Liver (tissue), 9 donors: ENCODE measurements around the gene PGGHG. TPM values are rescaled to one million over a fixed set of nuclear protein-coding genes. Genes with fewer than 3 reads are reported as not detected.

Experiments used
- DNase-seq: peaks from one replicate; pipeline ENCODE4 v3.0.0-alpha.2; 2017; ENCODE audit warnings: low spot score
- H3K27ac ChIP-seq, 2 donors: one replicate each; pipeline ENCODE4 v1.7.0; 2013; ENCODE audit warnings: inconsistent platforms in 2 of 2, low read length in 2 of 2, control low read depth in 1 of 2, low read depth in 1 of 2, mild to moderate bottlenecking in 1 of 2
- H3K27me3 ChIP-seq, 4 donors: one replicate each; pipeline versions ENCODE4 v1.6.1 to v1.7.0; 2013; ENCODE audit warnings: low read length in 3 of 4, inconsistent platforms in 1 of 4, mild to moderate bottlenecking in 1 of 4, moderate library complexity in 1 of 4; ENCODE audit not compliant: control insufficient read depth in 4 of 4, insufficient read depth in 4 of 4
- H3K36me3 ChIP-seq, 4 donors: one replicate each; pipeline versions ENCODE4 v1.6.1 to v1.7.0; 2013; ENCODE audit warnings: low read length in 3 of 4, mild to moderate bottlenecking in 3 of 4, low read depth in 1 of 4, moderate library complexity in 1 of 4; ENCODE audit not compliant: control insufficient read depth in 4 of 4, insufficient read depth in 3 of 4
- H3K4me1 ChIP-seq, 4 donors: one replicate each; pipeline versions ENCODE4 v1.6.1 to v1.7.0; 2013; ENCODE audit warnings: low read length in 3 of 4, mild to moderate bottlenecking in 3 of 4, moderate library complexity in 1 of 4; ENCODE audit not compliant: control insufficient read depth in 4 of 4, insufficient read depth in 4 of 4
- H3K4me3 ChIP-seq, 3 donors: one replicate each; pipeline versions ENCODE4 v1.6.1 to v1.7.0; 2013; ENCODE audit warnings: low read length in 3 of 3, control low read depth in 1 of 3, low read depth in 1 of 3, mild to moderate bottlenecking in 1 of 3
- H3K9ac ChIP-seq, 2 donors: one replicate each; pipeline ENCODE4 v1.7.0; 2013; ENCODE audit warnings: low read length in 2 of 2, mild to moderate bottlenecking in 2 of 2, moderate library complexity in 2 of 2, control low read depth in 1 of 2, low read depth in 1 of 2
- H3K9me3 ChIP-seq, 4 donors: one replicate each; pipeline versions ENCODE4 v1.6.1 to v1.7.0; 2013; ENCODE audit warnings: low read length in 3 of 4; ENCODE audit not compliant: control insufficient read depth in 4 of 4
- EGR1 ChIP-seq, 2 donors: IDR thresholded peaks; 2 replicates each; pipeline ENCODE4 v1.6.1; 2016 to 2018; ENCODE audit warnings: antibody characterized with exemption in 2 of 2, low read depth in 2 of 2
- FOXA1 ChIP-seq: IDR thresholded peaks from 2 replicates; pipeline ENCODE4 v1.6.1; 2016; ENCODE audit warnings: antibody characterized with exemption
- FOXA2 ChIP-seq: IDR thresholded peaks from 2 replicates; pipeline ENCODE4 v1.6.1; 2016; ENCODE audit warnings: antibody characterized with exemption
- GABPA ChIP-seq, 2 donors: IDR thresholded peaks in 1 of 2; conservative IDR thresholded peaks in 1 of 2; 2 replicates each; pipeline ENCODE4 v1.6.1; 2016; ENCODE audit warnings: antibody characterized with exemption in 2 of 2, mild to moderate bottlenecking in 1 of 2, moderate library complexity in 1 of 2
- HNF4A ChIP-seq, 2 donors: conservative IDR thresholded peaks; 2 replicates each; pipeline ENCODE4 v1.6.1; 2016; ENCODE audit warnings: antibody characterized with exemption in 2 of 2, mild to moderate bottlenecking in 2 of 2
- HNF4G ChIP-seq: IDR thresholded peaks from 2 replicates; pipeline ENCODE4 v1.6.1; 2016; ENCODE audit warnings: antibody characterized with exemption
- JUND ChIP-seq, 2 donors: IDR thresholded peaks; 2 replicates each; pipeline ENCODE4 v1.6.1; 2016; ENCODE audit warnings: antibody characterized with exemption in 2 of 2
- NR2F2 ChIP-seq: IDR thresholded peaks from 2 replicates; pipeline ENCODE4 v1.6.1; 2016; ENCODE audit warnings: antibody characterized with exemption
- RAD21 ChIP-seq, 2 donors: IDR thresholded peaks; 2 replicates each; pipeline ENCODE4 v1.6.1; 2016; ENCODE audit warnings: antibody characterized with exemption in 2 of 2, mild to moderate bottlenecking in 2 of 2
- RXRA ChIP-seq, 2 donors: IDR thresholded peaks; 2 replicates each; pipeline ENCODE4 v1.6.1; 2017 to 2018; ENCODE audit warnings: antibody characterized with exemption in 2 of 2, mild to moderate bottlenecking in 1 of 2
- SP1 ChIP-seq: IDR thresholded peaks from 2 replicates; pipeline ENCODE4 v1.6.1; 2018; ENCODE audit warnings: antibody characterized with exemption, mild to moderate bottlenecking
- TAF1 ChIP-seq: conservative IDR thresholded peaks from 2 replicates; pipeline ENCODE4 v1.6.1; 2016; ENCODE audit warnings: antibody characterized with exemption, mild to moderate bottlenecking
- YY1 ChIP-seq: IDR thresholded peaks from 2 replicates; pipeline ENCODE4 v1.6.1; 2016; ENCODE audit warnings: antibody characterized with exemption, mild to moderate bottlenecking
- WGBS: extraction: QIAGEN DNeasy Blood & Tissue Kit; methylation state at CpG from one replicate; pipeline ENCODE4 v1.1.7; 2013; 5-methylcytosine and 5-hydroxymethylcytosine counted together
- polyA plus RNA-seq, 2 donors: library from polyadenylated mRNA; stranded (reverse) in 1 of 2; unstranded in 1 of 2; fragments of 200-250 nt in 1 of 2; fragments of >200 nt in 1 of 2; fragmentation: Nextera tagmentation in 1 of 2; extraction: Ambion mirVana in 1 of 2; gene quantifications; one replicate each; pipeline versions ENCODE4 v1.2.1 to v1.2.3, GENCODE V29; 2013 to 2015
- total RNA-seq, 2 donors: library from RNA; depleted of rRNA; stranded (reverse); fragments of >200 nt; gene quantifications; one replicate each; pipeline ENCODE4 v1.2.3, GENCODE V29; 2014
- TF ChIP-seq, protein P1 (sequence below): IDR thresholded peaks from 2 replicates; pipeline ENCODE4 v1.6.1; 2016; ENCODE audit warnings: antibody characterized with exemption, mild to moderate bottlenecking
- TF ChIP-seq, protein P2 (sequence below): IDR thresholded peaks from 2 replicates; pipeline ENCODE4 v1.6.1; 2016; ENCODE audit warnings: antibody characterized with exemption
- TF ChIP-seq, protein P3 (sequence below): IDR thresholded peaks from 2 replicates; pipeline ENCODE4 v1.6.1; 2016; ENCODE audit warnings: antibody characterized with exemption
- TF ChIP-seq, protein P4 (sequence below): fragments of 150-350 bp; IDR thresholded peaks from 2 replicates; pipeline ENCODE4 v1.5.1; 2017; ENCODE audit warnings: improper control_type of control experiment, low read depth, low read length; ENCODE audit not compliant: missing input control
- TF ChIP-seq, protein P5 (sequence below): IDR thresholded peaks from 2 replicates; pipeline ENCODE4 v1.6.1; 2016; ENCODE audit warnings: antibody characterized with exemption
- donor health status: healthy.
- donor health status: healthy.
- donor health status: healthy.
- donor health status: healthy.
- donor health status: healthy.

The PGGHG gene
- total and polyA plus RNA-seq, 4 donors, result 1.3 to 11.4 (median 7.5) TPM

DNA sequence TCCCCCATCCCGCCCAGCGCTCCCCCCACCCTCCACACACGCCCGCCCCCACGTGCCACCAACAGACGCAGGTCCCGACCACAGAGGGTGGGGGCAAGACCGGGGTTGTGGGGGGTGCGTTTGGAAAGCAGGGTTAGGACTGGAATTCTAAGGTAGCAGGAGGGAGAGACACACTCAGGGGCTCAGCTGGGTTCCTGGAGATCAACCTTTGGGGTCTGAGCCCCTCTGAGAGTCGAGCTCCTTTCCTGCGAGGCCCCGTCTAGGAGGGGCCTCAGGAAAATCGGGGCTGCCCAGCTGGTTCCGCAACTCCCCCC is 429 bp downstream of the PGGHG start (continued):
- TF ChIP-seq, protein P1, sequence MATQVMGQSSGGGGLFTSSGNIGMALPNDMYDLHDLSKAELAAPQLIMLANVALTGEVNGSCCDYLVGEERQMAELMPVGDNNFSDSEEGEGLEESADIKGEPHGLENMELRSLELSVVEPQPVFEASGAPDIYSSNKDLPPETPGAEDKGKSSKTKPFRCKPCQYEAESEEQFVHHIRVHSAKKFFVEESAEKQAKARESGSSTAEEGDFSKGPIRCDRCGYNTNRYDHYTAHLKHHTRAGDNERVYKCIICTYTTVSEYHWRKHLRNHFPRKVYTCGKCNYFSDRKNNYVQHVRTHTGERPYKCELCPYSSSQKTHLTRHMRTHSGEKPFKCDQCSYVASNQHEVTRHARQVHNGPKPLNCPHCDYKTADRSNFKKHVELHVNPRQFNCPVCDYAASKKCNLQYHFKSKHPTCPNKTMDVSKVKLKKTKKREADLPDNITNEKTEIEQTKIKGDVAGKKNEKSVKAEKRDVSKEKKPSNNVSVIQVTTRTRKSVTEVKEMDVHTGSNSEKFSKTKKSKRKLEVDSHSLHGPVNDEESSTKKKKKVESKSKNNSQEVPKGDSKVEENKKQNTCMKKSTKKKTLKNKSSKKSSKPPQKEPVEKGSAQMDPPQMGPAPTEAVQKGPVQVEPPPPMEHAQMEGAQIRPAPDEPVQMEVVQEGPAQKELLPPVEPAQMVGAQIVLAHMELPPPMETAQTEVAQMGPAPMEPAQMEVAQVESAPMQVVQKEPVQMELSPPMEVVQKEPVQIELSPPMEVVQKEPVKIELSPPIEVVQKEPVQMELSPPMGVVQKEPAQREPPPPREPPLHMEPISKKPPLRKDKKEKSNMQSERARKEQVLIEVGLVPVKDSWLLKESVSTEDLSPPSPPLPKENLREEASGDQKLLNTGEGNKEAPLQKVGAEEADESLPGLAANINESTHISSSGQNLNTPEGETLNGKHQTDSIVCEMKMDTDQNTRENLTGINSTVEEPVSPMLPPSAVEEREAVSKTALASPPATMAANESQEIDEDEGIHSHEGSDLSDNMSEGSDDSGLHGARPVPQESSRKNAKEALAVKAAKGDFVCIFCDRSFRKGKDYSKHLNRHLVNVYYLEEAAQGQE, result no peak
- TF ChIP-seq TAF1 (no peak), RXRA (IDR thresholded peaks at IDR 0.05) (no peak)

DNA sequence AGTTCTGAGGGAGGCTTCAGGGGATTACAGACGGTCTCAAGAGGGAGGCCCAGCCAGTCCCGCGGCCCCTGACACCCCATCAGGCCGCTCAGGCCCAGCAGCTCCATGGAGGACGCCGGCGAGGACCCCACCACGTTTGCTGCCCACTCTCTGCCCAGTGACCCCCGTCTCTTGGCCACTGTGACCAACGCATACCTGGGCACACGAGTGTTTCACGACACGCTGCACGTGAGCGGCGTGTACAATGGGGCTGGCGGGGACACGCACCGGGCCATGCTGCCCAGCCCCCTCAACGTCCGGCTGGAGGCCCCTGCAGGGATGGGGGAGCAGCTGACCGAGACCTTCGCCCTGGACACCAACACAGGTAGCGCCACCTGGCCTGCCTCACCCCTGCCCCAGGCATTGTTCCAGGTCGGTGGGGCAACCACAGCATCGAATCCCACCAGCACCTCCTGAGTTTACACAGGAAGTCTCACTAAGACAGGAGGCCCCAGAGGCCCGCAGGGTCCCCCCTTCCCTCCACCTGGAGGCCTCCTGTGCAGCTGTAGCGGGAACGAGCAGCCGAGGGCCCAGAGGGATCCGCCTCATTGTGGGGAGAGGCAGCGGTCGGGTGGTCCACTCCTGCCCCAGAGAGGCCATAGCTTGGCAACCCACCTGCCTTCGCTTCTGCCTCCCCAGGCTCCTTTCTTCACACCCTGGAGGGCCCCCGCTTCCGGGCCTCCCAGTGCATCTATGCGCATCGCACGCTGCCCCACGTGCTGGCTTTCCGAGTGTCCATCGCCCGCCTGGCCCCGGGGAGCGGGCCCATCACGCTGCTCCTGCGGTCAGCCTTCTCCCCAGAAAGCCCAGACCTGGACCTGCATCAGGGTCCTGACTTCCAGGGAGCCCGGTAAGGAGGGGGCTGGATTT is 1.0 kb downstream of the PGGHG start:
- peaks cover 0 to 19% (median 11%) of the 10 kb centered on the region in 4 donors for H3K4me1 ChIP-seq
- H3K27me3 ChIP-seq, result no peaks in the 10 kb centered on the region
- peaks cover 0 to 2% (median 0%) of the 10 kb centered on the region in 4 donors for H3K36me3 ChIP-seq
- TF ChIP-seq TAF1 (no peak), FOXA2 (no peak), FOXA1 (no peak), YY1 (no peak), NR2F2 (no peak), SP1 (no peak), HNF4A (conservative IDR thresholded peaks at IDR 0.05) (no peak), EGR1 (IDR thresholded peaks at IDR 0.05; ENCODE audit: low read depth in 2 of 2) (no peak), RAD21 (IDR thresholded peaks at IDR 0.05) (no peak), JUND (IDR thresholded peaks at IDR 0.05) (no peak), HNF4G (no peak), RXRA (IDR thresholded peaks at IDR 0.05) (no peak), GABPA (IDR thresholded peaks at IDR 0.05 in 1 of 2, conservative IDR thresholded peaks at IDR 0.05 in 1 of 2) (no peak)
- TF ChIP-seq, protein P2, sequence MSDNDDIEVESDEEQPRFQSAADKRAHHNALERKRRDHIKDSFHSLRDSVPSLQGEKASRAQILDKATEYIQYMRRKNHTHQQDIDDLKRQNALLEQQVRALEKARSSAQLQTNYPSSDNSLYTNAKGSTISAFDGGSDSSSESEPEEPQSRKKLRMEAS, result no peak
- TF ChIP-seq, protein P3, sequence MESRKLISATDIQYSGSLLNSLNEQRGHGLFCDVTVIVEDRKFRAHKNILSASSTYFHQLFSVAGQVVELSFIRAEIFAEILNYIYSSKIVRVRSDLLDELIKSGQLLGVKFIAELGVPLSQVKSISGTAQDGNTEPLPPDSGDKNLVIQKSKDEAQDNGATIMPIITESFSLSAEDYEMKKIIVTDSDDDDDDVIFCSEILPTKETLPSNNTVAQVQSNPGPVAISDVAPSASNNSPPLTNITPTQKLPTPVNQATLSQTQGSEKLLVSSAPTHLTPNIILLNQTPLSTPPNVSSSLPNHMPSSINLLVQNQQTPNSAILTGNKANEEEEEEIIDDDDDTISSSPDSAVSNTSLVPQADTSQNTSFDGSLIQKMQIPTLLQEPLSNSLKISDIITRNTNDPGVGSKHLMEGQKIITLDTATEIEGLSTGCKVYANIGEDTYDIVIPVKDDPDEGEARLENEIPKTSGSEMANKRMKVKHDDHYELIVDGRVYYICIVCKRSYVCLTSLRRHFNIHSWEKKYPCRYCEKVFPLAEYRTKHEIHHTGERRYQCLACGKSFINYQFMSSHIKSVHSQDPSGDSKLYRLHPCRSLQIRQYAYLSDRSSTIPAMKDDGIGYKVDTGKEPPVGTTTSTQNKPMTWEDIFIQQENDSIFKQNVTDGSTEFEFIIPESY, result no peak
- TF ChIP-seq, protein P4, sequence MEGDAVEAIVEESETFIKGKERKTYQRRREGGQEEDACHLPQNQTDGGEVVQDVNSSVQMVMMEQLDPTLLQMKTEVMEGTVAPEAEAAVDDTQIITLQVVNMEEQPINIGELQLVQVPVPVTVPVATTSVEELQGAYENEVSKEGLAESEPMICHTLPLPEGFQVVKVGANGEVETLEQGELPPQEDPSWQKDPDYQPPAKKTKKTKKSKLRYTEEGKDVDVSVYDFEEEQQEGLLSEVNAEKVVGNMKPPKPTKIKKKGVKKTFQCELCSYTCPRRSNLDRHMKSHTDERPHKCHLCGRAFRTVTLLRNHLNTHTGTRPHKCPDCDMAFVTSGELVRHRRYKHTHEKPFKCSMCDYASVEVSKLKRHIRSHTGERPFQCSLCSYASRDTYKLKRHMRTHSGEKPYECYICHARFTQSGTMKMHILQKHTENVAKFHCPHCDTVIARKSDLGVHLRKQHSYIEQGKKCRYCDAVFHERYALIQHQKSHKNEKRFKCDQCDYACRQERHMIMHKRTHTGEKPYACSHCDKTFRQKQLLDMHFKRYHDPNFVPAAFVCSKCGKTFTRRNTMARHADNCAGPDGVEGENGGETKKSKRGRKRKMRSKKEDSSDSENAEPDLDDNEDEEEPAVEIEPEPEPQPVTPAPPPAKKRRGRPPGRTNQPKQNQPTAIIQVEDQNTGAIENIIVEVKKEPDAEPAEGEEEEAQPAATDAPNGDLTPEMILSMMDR, result no peak
- TF ChIP-seq, protein P5, sequence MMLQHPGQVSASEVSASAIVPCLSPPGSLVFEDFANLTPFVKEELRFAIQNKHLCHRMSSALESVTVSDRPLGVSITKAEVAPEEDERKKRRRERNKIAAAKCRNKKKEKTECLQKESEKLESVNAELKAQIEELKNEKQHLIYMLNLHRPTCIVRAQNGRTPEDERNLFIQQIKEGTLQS, result no peak
- TF ChIP-seq, protein P1, result no peak
- DNase-seq, result no peak
- H3K9ac ChIP-seq, result no peak overlapping the region
- no peak overlapping the region for H3K27ac ChIP-seq
- peak overlapping the region in 1 of 3 donors; percentile 76 for H3K4me3 ChIP-seq
- 90% methylated on average over 48 of the region's 48 CpGs for WGBS
- H3K9me3 ChIP-seq, result no peaks in the 10 kb centered on the region
